Mesendoderm (in vitro differentiated cells): ENCODE measurements around the gene AP1G2.

Experiments used
- DNase-seq: peaks from one replicate; pipeline ENCODE4 v3.0.0; 2013
- H2AK5ac ChIP-seq: 2 replicates; pipeline ENCODE4 v1.6.1; 2013; ENCODE audit warnings: low read length, inconsistent platforms
- H2BK120ac ChIP-seq: 2 replicates; pipeline ENCODE4 v1.6.1; 2013; ENCODE audit warnings: low read depth, mild to moderate bottlenecking, low read length, moderate library complexity, mixed read lengths
- H2BK15ac ChIP-seq: replicated peaks from 2 replicates; pipeline ENCODE4 v1.6.1; 2013; ENCODE audit warnings: low read depth, mild to moderate bottlenecking, moderate library complexity
- H2BK5ac ChIP-seq: 2 replicates; pipeline ENCODE4 v1.6.1; 2013; ENCODE audit warnings: low read length, inconsistent platforms
- H3K18ac ChIP-seq: 2 replicates; pipeline ENCODE4 v1.6.1; 2013; ENCODE audit warnings: mild to moderate bottlenecking, low read length, mixed read lengths
- H3K23ac ChIP-seq: one replicate; pipeline ENCODE4 v1.6.1; 2013; ENCODE audit warnings: low read length
- H3K27ac ChIP-seq: 2 replicates; pipeline ENCODE4 v1.5.1; 2013; ENCODE audit warnings: low read depth, mild to moderate bottlenecking, inconsistent platforms, low read length, moderate library complexity
- H3K27me3 ChIP-seq: 2 replicates; pipeline ENCODE4 v1.6.1; 2013; ENCODE audit warnings: low read length, control low read depth, mild to moderate bottlenecking, inconsistent platforms; ENCODE audit not compliant: insufficient read depth, poor library complexity
- H3K36me3 ChIP-seq: 2 replicates; pipeline ENCODE4 v1.6.1; 2013; ENCODE audit warnings: low read length, inconsistent platforms; ENCODE audit not compliant: control insufficient read depth, insufficient read depth
- H3K4ac ChIP-seq: one replicate; pipeline ENCODE4 v1.6.1; 2013; ENCODE audit warnings: low read depth, mild to moderate bottlenecking, low read length, moderate library complexity
- H3K4me1 ChIP-seq: 2 replicates; pipeline ENCODE4 v1.6.1; 2013; ENCODE audit warnings: low read depth, low read length, inconsistent platforms; ENCODE audit not compliant: control insufficient read depth
- H3K4me2 ChIP-seq: 2 replicates; pipeline ENCODE4 v1.6.1; 2013; ENCODE audit warnings: low read length
- H3K4me3 ChIP-seq: 2 replicates; pipeline ENCODE4 v1.5.1; 2013; ENCODE audit warnings: mild to moderate bottlenecking, low read length
- H3K56ac ChIP-seq: one replicate; pipeline ENCODE4 v1.6.1; 2013; ENCODE audit warnings: low read length
- H3K79me1 ChIP-seq: 2 replicates; pipeline ENCODE4 v1.6.1; 2013; ENCODE audit warnings: low read length, inconsistent platforms
- H3K79me2 ChIP-seq: 2 replicates; pipeline ENCODE4 v1.6.1; 2013; ENCODE audit warnings: mild to moderate bottlenecking, low read length; ENCODE audit not compliant: control insufficient read depth, insufficient read depth
- H3K9ac ChIP-seq: 2 replicates; pipeline ENCODE4 v1.6.1; 2013; ENCODE audit warnings: low read length, inconsistent platforms
- H4K5ac ChIP-seq: one replicate; pipeline ENCODE4 v1.6.1; 2013; ENCODE audit warnings: low read length
- H4K8ac ChIP-seq: one replicate; pipeline ENCODE4 v1.6.1; 2013; ENCODE audit warnings: low read depth, mild to moderate bottlenecking, control low read depth, low read length, moderate library complexity
- WGBS: extraction: QIAGEN DNeasy Blood & Tissue Kit; methylation state at CpG from one replicate; pipeline ENCODE4 v1.1.7; 2013; ENCODE audit warnings: low lambda C conversion rate, missing lambda C conversion rate; ENCODE audit not compliant: insufficient coverage; ENCODE audit errors: extremely low coverage; 5-methylcytosine and 5-hydroxymethylcytosine counted together

The AP1G2 gene

DNA sequence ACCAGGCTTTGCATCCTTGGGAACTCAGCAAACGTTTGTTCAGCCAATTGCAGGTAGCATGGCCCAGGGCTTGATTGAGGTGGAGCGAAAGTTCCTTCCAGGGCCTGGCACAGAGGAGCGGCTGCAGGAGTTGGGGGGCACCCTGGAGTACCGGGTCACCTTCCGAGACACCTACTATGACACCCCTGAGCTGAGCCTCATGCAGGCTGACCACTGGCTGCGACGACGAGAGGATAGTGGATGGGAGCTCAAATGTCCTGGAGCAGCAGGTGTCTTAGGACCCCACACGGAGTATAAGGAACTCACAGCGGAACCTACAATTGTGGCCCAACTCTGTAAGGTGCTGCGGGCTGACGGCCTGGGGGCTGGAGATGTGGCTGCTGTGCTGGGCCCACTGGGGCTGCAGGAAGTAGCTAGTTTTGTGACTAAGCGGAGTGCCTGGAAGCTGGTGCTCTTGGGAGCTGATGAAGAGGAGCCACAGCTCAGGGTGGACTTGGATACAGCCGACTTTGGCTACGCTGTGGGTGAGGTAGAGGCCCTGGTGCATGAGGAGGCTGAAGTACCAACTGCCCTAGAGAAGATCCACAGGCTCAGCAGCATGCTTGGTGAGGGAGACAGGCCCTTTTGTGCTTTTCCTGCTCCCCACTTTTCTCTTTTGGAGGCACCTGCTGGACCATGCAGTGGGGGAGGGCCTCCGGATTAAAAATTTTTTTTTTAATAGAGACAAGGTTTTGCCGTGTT lies 10.7 kb downstream of the AP1G2 start:
- no peak overlapping the region for H2BK5ac ChIP-seq
- no peak overlapping the region for H3K27ac ChIP-seq
- WGBS = no CpG with 5 or more reads among the region's 17 CpGs
- peak overlapping the region; percentile 66 for H3K9ac ChIP-seq
- peak overlapping the region; percentile 99 for H3K56ac ChIP-seq
- no peaks in the 10 kb centered on the region for H3K79me2 ChIP-seq
- H2AK5ac ChIP-seq = no peak overlapping the region
- no peaks in the 10 kb centered on the region for H3K27me3 ChIP-seq
- peak overlapping the region; percentile 29 for H4K8ac ChIP-seq
- DNase-seq = no peak
- H3K4me2 ChIP-seq = peak overlapping the region; percentile 86
- H4K5ac ChIP-seq = no peak overlapping the region
- no peak overlapping the region for H2BK120ac ChIP-seq
- no peaks in the 10 kb centered on the region for H3K4me1 ChIP-seq
- peaks cover 8% of the 10 kb centered on the region for H3K36me3 ChIP-seq
- no peaks in the 10 kb centered on the region for H3K79me1 ChIP-seq
- no peak overlapping the region for H3K23ac ChIP-seq
- H3K4me3 ChIP-seq = no peak overlapping the region
- H3K4ac ChIP-seq = peak overlapping the region; percentile 61
- no peak overlapping the region for H2BK15ac ChIP-seq
- H3K18ac ChIP-seq = no peak overlapping the region

DNA sequence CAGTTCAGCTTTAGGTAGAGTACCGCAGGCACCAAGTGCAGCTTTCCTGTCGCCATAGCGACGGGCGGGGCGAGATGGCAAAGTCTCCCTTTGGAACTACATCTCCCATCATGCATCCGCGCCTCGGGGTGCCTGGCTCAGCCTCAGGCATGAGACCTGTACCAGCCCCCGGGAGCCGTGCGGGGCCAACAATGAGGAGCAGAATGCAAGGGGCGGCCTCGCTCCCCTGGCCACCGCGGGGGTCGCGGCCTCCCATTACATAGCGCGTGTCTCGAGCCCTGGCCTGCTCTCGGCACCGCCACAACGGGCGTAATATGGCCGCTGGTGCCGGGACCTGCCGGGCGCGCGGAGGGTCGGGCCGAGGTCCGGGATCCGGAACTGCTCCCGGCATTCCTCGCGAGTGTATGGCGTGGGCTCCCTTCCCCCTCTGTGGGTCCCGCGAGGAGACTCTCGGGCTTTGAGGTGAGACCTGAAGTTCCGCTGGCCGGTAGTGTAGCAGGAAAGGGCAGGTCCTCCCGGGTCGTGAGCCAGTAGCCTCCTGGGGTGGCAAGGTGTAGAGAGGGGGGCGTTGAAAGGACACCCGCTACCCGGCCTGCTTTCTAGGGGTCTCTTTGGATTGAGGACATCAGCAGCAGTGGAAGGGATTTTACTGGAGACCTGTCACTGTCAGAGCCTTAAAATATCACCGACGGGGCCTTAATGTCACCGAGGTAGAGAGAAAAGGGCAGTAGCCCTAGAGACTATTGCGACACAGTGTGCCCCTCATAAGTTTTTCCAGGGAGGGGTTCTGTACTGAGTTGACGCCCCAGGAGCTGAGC lies 11.5 kb downstream of the AP1G2 start, which contains the start of gene THTPA:
Gene THTPA, plus strand, starts transcription at position 390 of the 818 bp plus-strand sequence. CDS start 487 bp downstream, outside the sequence.
- Histone ChIP-seq H3K23ac (peak within 1 kb of the TSS; percentile 85), H3K4me1 (no peaks in the 10 kb centered on the region), H2AK5ac (no peak within 1 kb of the TSS), H3K79me1 (no peaks in the 10 kb centered on the region), H3K9ac (peak within 1 kb of the TSS; percentile 66), H3K56ac (peak within 1 kb of the TSS; percentile 99), H2BK120ac (no peak within 1 kb of the TSS), H2BK5ac (peak within 1 kb of the TSS; percentile 85), H3K27ac (peak within 1 kb of the TSS; percentile 47), H3K4me3 (peak within 1 kb of the TSS; percentile 78), H3K4me2 (peak within 1 kb of the TSS; percentile 86), H3K4ac (peak within 1 kb of the TSS; percentile 61), H4K5ac (no peak within 1 kb of the TSS), H4K8ac (peak within 1 kb of the TSS; percentile 29), H3K18ac (peak within 1 kb of the TSS; percentile 18), H2BK15ac (no peak within 1 kb of the TSS), H3K27me3 (no peaks in the 10 kb centered on the region), H3K79me2 (no peaks in the 10 kb centered on the region), H3K36me3 (peaks cover 7% of the 10 kb centered on the region)
- no CpG with 5 or more reads among the region's 54 CpGs for WGBS
- peak; percentile 98 for DNase-seq

DNA sequence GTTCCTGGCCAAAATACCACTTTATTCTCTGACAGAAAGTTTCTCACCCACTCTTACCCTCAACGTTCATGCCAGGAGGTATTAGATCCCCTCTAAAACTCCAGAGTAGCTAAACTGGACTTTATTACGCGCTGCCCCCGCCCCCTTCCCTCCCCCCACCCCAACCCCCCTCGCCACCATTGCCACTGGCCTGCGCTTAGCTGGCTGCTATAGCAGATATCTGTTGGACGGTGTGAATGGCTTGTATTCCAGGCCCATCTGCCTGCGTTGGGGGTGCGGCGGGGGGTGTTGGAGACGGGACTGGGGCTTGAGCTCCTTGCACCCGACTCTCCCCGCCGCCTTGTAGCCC lies 12.1 kb downstream of the AP1G2 start:
- Histone ChIP-seq H4K5ac (no peak overlapping the region), H3K27ac (no peak overlapping the region), H2BK15ac (no peak overlapping the region)

DNA sequence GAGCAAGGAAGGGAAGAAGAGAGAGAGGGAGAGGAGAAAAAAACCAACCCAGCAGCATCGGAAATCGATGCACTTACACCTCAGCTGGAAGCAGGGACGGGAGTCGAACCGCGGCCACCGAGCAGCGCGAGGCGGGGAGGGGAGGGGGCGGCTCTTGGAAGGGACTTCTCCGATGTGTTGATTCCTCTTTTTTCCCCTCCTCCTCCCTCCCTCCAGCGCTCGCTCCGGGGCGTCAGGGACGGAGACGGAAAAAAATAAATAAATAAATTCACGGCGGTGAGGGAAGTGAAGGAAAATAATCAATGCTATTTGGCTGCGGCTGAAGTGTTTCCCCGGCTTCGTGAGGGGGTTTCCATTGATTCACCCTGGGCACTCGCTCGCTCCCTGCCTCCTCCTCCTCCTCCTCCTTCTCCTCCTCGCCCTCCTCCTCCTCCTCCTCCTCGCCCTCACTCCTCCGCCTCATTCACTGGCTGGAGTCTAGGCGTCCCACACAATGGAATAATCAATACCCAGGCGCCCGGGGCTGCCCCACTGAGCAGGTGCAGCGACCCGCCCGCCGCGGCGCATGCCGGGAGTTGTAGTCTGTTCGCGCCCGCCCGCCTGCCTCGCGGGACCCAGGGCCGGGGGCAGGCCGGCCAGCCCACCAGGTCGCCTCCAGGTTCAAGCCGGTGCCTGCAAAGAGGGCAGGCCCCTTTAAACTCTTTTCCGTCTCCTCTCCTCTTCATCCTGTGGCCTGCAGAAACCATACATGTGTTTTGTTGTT lies 16.1 kb downstream of the AP1G2 start, which contains the start of gene ZFHX2:
Gene ZFHX2, minus strand, starts transcription at position 500 of the 763 bp plus-strand sequence. CDS start 16,440 bp downstream, outside the sequence.
- Histone ChIP-seq H3K23ac (no peak within 1 kb of the TSS), H3K4ac (peak within 1 kb of the TSS; percentile 26), H2BK120ac (no peak within 1 kb of the TSS), H3K36me3 (no peaks in the 10 kb centered on the region), H3K79me1 (no peaks in the 10 kb centered on the region), H3K9ac (peak within 1 kb of the TSS; percentile 64), H2BK5ac (peak within 1 kb of the TSS; percentile 40), H2AK5ac (no peak within 1 kb of the TSS), H4K8ac (peak within 1 kb of the TSS; percentile 91), H3K79me2 (peaks cover 11% of the 10 kb centered on the region), H3K4me3 (peak within 1 kb of the TSS; percentile 60), H3K4me2 (peak within 1 kb of the TSS; percentile 15), H3K4me1 (peaks cover 13% of the 10 kb centered on the region), H3K27ac (peak within 1 kb of the TSS; percentile 61), H2BK15ac (no peak within 1 kb of the TSS), H3K56ac (peak within 1 kb of the TSS; percentile 85), H3K27me3 (no peaks in the 10 kb centered on the region), H4K5ac (no peak within 1 kb of the TSS), H3K18ac (peak within 1 kb of the TSS; percentile 44)
- DNase-seq = peak; percentile 93
- WGBS = no CpG with 5 or more reads among the region's 49 CpGs

More for the DNA sequence above, 12.1 kb downstream of the AP1G2 start:
- H3K4me3 ChIP-seq = peak overlapping the region; percentile 38
- no CpG with 5 or more reads among the region's 14 CpGs for WGBS
- H3K4me2 ChIP-seq = peak overlapping the region; percentile 86
- H2AK5ac ChIP-seq = no peak overlapping the region
- H3K4ac ChIP-seq = no peak overlapping the region
- H3K18ac ChIP-seq = no peak overlapping the region
- H4K8ac ChIP-seq = no peak overlapping the region
- H3K23ac ChIP-seq = no peak overlapping the region
- H3K56ac ChIP-seq = peak overlapping the region; percentile 67
- H3K27me3 ChIP-seq = no peaks in the 10 kb centered on the region
- peaks cover 1% of the 10 kb centered on the region for H3K79me2 ChIP-seq
- peaks cover 5% of the 10 kb centered on the region for H3K36me3 ChIP-seq
- DNase-seq = no peak
- H3K4me1 ChIP-seq = no peaks in the 10 kb centered on the region
- H3K9ac ChIP-seq = peak overlapping the region; percentile 66
- H3K79me1 ChIP-seq = no peaks in the 10 kb centered on the region
- no peak overlapping the region for H2BK5ac ChIP-seq
- H2BK120ac ChIP-seq = no peak overlapping the region

DNA sequence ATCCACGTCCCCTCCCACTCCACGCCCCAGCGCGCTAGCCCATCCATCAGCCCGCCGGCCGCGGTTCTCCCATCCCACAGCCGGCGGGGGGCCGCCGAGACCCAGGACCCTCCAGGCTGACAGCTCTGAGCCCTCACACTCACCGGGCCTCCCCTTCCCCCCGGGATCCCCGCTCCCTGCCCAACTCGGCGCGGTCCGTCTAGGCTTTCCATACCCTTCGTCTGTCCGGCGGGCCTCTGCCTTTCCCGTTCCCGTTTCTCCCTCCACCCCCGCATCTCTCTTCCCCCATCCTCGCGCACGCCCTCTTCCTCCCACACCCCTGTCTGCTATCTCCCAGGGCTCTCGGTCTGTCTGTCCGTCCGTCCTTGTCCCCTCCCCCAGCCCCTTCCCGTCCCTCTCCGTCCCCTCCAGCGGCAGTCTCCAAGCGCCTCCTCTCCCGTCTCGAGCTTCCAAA lies 16.8 kb downstream of the AP1G2 start:
- Histone ChIP-seq H3K18ac (peak overlapping the region; percentile 44), H3K4me1 (peaks cover 13% of the 10 kb centered on the region), H3K27ac (peak overlapping the region; percentile 61), H3K4ac (no peak overlapping the region), H2AK5ac (no peak overlapping the region), H3K36me3 (no peaks in the 10 kb centered on the region), H4K8ac (no peak overlapping the region), H3K4me3 (peak overlapping the region; percentile 60), H3K79me1 (no peaks in the 10 kb centered on the region), H3K27me3 (no peaks in the 10 kb centered on the region), H2BK120ac (no peak overlapping the region), H3K79me2 (peaks cover 11% of the 10 kb centered on the region), H3K23ac (no peak overlapping the region), H2BK15ac (no peak overlapping the region), H3K4me2 (peak overlapping the region; percentile 15), H4K5ac (no peak overlapping the region), H2BK5ac (peak overlapping the region; percentile 40), H3K9ac (peak overlapping the region; percentile 64), H3K56ac (peak overlapping the region; percentile 85)
- no peak for DNase-seq
- WGBS = no CpG with 5 or more reads among the region's 37 CpGs
